Kidney (tissue), 14 donors: ENCODE data around the gene ARL8A. TPM values are rescaled to one million over a fixed set of nuclear protein-coding genes. Genes with fewer than 3 reads are reported as not detected.
A peak's percentile ranks its signal among the peaks of the same experiment; 100 is the strongest.
"Not testable (repeated sequence)": the region's sequence is repeated elsewhere in the genome, so short reads cannot be mapped to it uniquely, and the experiment has no call there.

Experiments
- DNase-seq, 5 donors: peaks; one replicate each; pipeline ENCODE4 v3.0.0-alpha.2; 2013 to 2020
- FAIRE-seq: peaks from 2 replicates; lab custom pipeline; 2012; peaks lifted over from hg19 to GRCh38; lab: Jason Lieb, UNC
- H3K27ac ChIP-seq, 2 donors: one replicate each; pipeline ENCODE4 v1.7.0; 2013; ENCODE audit warnings: low read depth in 2 of 2, low read length in 2 of 2, inconsistent platforms in 1 of 2
- H3K27me3 ChIP-seq: one replicate; pipeline ENCODE4 v1.7.1; 2013; ENCODE audit warnings: low read length, inconsistent platforms; ENCODE audit not compliant: control insufficient read depth, insufficient read depth
- H3K36me3 ChIP-seq, 3 donors: one replicate each; pipeline versions ENCODE4 v1.7.0 to v1.7.1; 2013; ENCODE audit warnings: low read length in 3 of 3, control low read depth in 1 of 3, inconsistent platforms in 1 of 3; ENCODE audit not compliant: insufficient read depth in 3 of 3, control insufficient read depth in 2 of 3
- H3K4me1 ChIP-seq, 3 donors: one replicate each; pipeline versions ENCODE4 v1.7.0 to v1.7.1; 2013; ENCODE audit warnings: low read length in 3 of 3, inconsistent platforms in 1 of 3, low read depth in 1 of 3; ENCODE audit not compliant: control insufficient read depth in 2 of 3, insufficient read depth in 2 of 3
- H3K4me3 ChIP-seq, 3 donors: one replicate each; pipeline versions ENCODE4 v1.7.0 to v1.8.1; 2013; ENCODE audit warnings: low read length in 3 of 3, control low read depth in 1 of 3, inconsistent platforms in 1 of 3
- H3K9ac ChIP-seq, 3 donors: one replicate each; pipeline versions ENCODE4 v1.7.0 to v1.7.1; 2013; ENCODE audit warnings: low read length in 3 of 3, control low read depth in 1 of 3, inconsistent platforms in 1 of 3
- H3K9me3 ChIP-seq, 3 donors: one replicate each; pipeline versions ENCODE4 v1.7.0 to v1.7.1; 2013; ENCODE audit warnings: low read length in 3 of 3, control low read depth in 1 of 3, inconsistent platforms in 1 of 3; ENCODE audit not compliant: control insufficient read depth in 2 of 3, insufficient read depth in 1 of 3
- intact Hi-C: fragments of 100-400 bp; cut with DNase I; formaldehyde crosslinking; loops from one replicate; pipeline ENCODE4 v1.11.1; 2022
- polyA plus RNA-seq: library from polyadenylated mRNA; stranded (reverse); fragments of 350-450 nt; fragmentation: Illumina TruSeq; extraction: RNeasy Lipid Tissue Mini Kit (QIAGEN cat#74804); gene quantifications from one replicate; pipeline ENCODE4 v1.2.3, GENCODE V29; 2014; ENCODE audit warnings: low read depth, low replicate concordance; ENCODE audit not compliant: insufficient read depth
- total RNA-seq: library from RNA; stranded (reverse); fragmentation: NEBNext Ultra II Directional; extraction: Animal tissue kit (Norgen Biotek cat#: 25700); gene quantifications from one replicate; pipeline ENCODE4 v1.2.1, GENCODE V29; 2021
- TF ChIP-seq, protein P1 (sequence below): IDR thresholded peaks from 3 replicates; pipeline ENCODE4 v1.5.1; 2012; ENCODE audit warnings: mild to moderate bottlenecking, moderate library complexity, borderline replicate concordance; ENCODE audit not compliant: insufficient read depth; ENCODE audit errors: extremely low read depth
- donor health status: control.
- donor health status: control.
- donor health status: control.
- donor health status: control.
- donor health status: control.
- donor health status: DM: yes; HTN: yes; CAD: no.
- donor health status: Normal renal cell carcinoma (clear cell type).

ARL8A gene
- total and polyA plus RNA-seq, 2 donors from 2014 or later = 60.8 to 72.2 TPM

- Histone ChIP-seq H3K9me3 (no peaks in the 10 kb centered on the region), H3K4me1 (peaks cover 0 to 12% (median 7%) of the 10 kb centered on the region in 3 donors), H3K36me3 (no peaks in the 10 kb centered on the region), H3K27ac (peak overlapping the region in 1 of 2 donors; percentile 86), H3K27me3 (no peaks in the 10 kb centered on the region), H3K9ac (peak overlapping the region; percentile 51 to 91 (median 81)), H3K4me3 (peak overlapping the region; percentile 65 to 77 (median 69))
- DNase-seq (peak in 1 of 5 donors; percentile 39), FAIRE-seq (no peak)
- intact Hi-C loops = no loop called here
- TF ChIP-seq, protein P1, sequence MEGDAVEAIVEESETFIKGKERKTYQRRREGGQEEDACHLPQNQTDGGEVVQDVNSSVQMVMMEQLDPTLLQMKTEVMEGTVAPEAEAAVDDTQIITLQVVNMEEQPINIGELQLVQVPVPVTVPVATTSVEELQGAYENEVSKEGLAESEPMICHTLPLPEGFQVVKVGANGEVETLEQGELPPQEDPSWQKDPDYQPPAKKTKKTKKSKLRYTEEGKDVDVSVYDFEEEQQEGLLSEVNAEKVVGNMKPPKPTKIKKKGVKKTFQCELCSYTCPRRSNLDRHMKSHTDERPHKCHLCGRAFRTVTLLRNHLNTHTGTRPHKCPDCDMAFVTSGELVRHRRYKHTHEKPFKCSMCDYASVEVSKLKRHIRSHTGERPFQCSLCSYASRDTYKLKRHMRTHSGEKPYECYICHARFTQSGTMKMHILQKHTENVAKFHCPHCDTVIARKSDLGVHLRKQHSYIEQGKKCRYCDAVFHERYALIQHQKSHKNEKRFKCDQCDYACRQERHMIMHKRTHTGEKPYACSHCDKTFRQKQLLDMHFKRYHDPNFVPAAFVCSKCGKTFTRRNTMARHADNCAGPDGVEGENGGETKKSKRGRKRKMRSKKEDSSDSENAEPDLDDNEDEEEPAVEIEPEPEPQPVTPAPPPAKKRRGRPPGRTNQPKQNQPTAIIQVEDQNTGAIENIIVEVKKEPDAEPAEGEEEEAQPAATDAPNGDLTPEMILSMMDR = no peak
These were observed 669 bp upstream of the ARL8A start for GRCh38 chr1:202145068-202145743.

DNA sequence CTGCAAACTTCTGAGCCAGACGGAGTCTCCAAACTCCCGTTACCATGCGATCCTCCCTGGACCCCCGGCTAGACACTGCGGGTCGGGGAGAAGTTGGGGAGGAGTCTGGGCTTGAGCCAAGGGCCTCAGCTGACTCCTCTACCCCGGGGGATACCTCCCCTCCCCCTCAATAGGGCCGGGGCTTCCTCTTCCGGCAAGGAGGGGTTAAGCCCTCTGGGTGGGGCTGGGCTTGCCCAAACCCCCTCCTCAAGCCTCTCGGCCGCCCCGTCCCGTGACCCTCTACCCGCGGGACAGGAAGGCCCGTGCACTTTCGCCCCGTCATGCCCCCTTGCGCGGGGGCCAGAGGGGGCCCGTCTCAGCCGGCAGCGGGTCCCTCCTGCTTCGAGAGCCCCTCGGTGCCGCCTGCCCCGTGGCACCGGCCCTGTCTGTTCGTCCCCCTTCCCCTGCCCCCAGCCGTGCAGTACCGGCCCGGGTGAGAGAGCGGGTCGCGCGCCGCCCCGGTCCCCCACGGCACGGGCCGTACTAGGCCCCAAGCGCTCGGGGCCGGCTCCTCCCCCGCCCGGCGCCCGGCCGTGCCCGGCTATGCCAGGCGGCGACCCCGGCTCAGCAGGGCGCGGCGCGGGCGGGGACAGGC, 652 bp downstream of the ARL8A start:
- Histone ChIP-seq H3K27me3 (no peaks in the 10 kb centered on the region), H3K9me3 (no peaks in the 10 kb centered on the region), H3K27ac (peak overlapping the region; percentile 68 to 87), H3K36me3 (no peaks in the 10 kb centered on the region), H3K9ac (peak overlapping the region; percentile 57 to 88 (median 84)), H3K4me1 (peaks cover 0 to 13% (median 7%) of the 10 kb centered on the region in 3 donors), H3K4me3 (peak overlapping the region; percentile 77 to 85 (median 81))
- no peak for FAIRE-seq
- TF ChIP-seq, protein P1 = no peak
- peak; percentile 56 to 86 (median 74) for DNase-seq
- intact Hi-C loops = no loop called here

GRCh38 chr1:202143011-202143767, 1.3 kb downstream of the ARL8A start:
- Histone ChIP-seq H3K27ac (peak overlapping the region; percentile 68 to 87), H3K36me3 (peaks cover 0 to 3% (median 0%) of the 10 kb centered on the region in 3 donors), H3K9ac (peak overlapping the region; percentile 57 to 88 (median 84)), H3K9me3 (no peaks in the 10 kb centered on the region), H3K4me3 (peak overlapping the region; percentile 77 to 81 (median 79)), H3K4me1 (peaks cover 0 to 14% (median 7%) of the 10 kb centered on the region in 3 donors), H3K27me3 (no peaks in the 10 kb centered on the region)
- TF ChIP-seq, protein P1 = no peak
- intact Hi-C loops = no loop called here
- no peak for FAIRE-seq
- DNase-seq = peak in 1 of 5 donors; percentile 76

- H3K4me3 ChIP-seq, H3K36me3 ChIP-seq, H3K27ac ChIP-seq, H3K9ac ChIP-seq, DNase-seq, FAIRE-seq, H3K9me3 ChIP-seq, H3K27me3 ChIP-seq, intact Hi-C loops: not testable (repeated sequence)
- peaks cover 0 to 14% (median 7%) of the 10 kb centered on the region in 3 donors for H3K4me1 ChIP-seq
These were observed 3.1 kb downstream of the ARL8A start for GRCh38 chr1:202141468-202141867.
